KMS-11 (cell line): ENCODE measurements around the gene STK31.

ENCODE experiments used
- H2AFZ ChIP-seq: fragments of 200-600 bp; sonication (generic); 2 replicates; pipeline ENCODE4 v1.6.1; 2016; ENCODE audit warnings: antibody characterized with exemption, mixed run types, low read depth
- H3K27ac ChIP-seq: fragments of 200-600 bp; sonication (generic); 2 replicates; pipeline ENCODE4 v1.6.1; 2016; ENCODE audit warnings: mild to moderate bottlenecking, mixed run types
- H3K27me3 ChIP-seq: fragments of 200-600 bp; sonication (generic); 2 replicates; pipeline ENCODE4 v1.6.1; 2017; ENCODE audit warnings: mild to moderate bottlenecking, low read depth, mixed run types, moderate library complexity; ENCODE audit not compliant: insufficient read depth
- H3K36me3 ChIP-seq: fragments of 200-600 bp; sonication (generic); 2 replicates; pipeline ENCODE4 v1.6.1; 2017; ENCODE audit warnings: mild to moderate bottlenecking, mixed run types; ENCODE audit not compliant: insufficient read depth
- H3K4me1 ChIP-seq: fragments of 200-600 bp; sonication (generic); 2 replicates; pipeline ENCODE4 v1.6.1; 2016; ENCODE audit warnings: mild to moderate bottlenecking, low read depth, mixed run types; ENCODE audit not compliant: poor library complexity, severe bottlenecking
- H3K4me2 ChIP-seq: fragments of 200-600 bp; sonication (generic); 2 replicates; pipeline ENCODE4 v1.7.0; 2016; ENCODE audit warnings: mild to moderate bottlenecking, mixed run types
- H3K4me3 ChIP-seq: fragments of 200-600 bp; sonication (generic); IDR thresholded peaks from 2 replicates; pipeline ENCODE4 v1.6.1; 2017; ENCODE audit warnings: low read depth, low read length, mixed read lengths; ENCODE audit not compliant: insufficient read depth
- H3K79me2 ChIP-seq: fragments of 200-600 bp; sonication (generic); 2 replicates; pipeline ENCODE4 v1.6.1; 2016; ENCODE audit warnings: low read depth, mixed run types; ENCODE audit not compliant: insufficient read depth
- H3K9ac ChIP-seq: fragments of 200-600 bp; sonication (generic); 2 replicates; pipeline ENCODE4 v1.6.1; 2016; ENCODE audit warnings: mild to moderate bottlenecking, mixed run types
- H4K20me1 ChIP-seq: fragments of 200-600 bp; sonication (generic); 2 replicates; pipeline ENCODE4 v1.6.1; 2016; ENCODE audit warnings: mild to moderate bottlenecking, mixed run types; ENCODE audit not compliant: insufficient read depth
- TF ChIP-seq, protein P1 (sequence below): fragments of 200-600 bp; sonication (generic); conservative IDR thresholded peaks from 2 replicates; pipeline ENCODE4 v1.6.1; 2017; ENCODE audit warnings: low read depth, mild to moderate bottlenecking, antibody characterized with exemption, low read length, moderate library complexity, mixed read lengths

The STK31 gene, protein sequence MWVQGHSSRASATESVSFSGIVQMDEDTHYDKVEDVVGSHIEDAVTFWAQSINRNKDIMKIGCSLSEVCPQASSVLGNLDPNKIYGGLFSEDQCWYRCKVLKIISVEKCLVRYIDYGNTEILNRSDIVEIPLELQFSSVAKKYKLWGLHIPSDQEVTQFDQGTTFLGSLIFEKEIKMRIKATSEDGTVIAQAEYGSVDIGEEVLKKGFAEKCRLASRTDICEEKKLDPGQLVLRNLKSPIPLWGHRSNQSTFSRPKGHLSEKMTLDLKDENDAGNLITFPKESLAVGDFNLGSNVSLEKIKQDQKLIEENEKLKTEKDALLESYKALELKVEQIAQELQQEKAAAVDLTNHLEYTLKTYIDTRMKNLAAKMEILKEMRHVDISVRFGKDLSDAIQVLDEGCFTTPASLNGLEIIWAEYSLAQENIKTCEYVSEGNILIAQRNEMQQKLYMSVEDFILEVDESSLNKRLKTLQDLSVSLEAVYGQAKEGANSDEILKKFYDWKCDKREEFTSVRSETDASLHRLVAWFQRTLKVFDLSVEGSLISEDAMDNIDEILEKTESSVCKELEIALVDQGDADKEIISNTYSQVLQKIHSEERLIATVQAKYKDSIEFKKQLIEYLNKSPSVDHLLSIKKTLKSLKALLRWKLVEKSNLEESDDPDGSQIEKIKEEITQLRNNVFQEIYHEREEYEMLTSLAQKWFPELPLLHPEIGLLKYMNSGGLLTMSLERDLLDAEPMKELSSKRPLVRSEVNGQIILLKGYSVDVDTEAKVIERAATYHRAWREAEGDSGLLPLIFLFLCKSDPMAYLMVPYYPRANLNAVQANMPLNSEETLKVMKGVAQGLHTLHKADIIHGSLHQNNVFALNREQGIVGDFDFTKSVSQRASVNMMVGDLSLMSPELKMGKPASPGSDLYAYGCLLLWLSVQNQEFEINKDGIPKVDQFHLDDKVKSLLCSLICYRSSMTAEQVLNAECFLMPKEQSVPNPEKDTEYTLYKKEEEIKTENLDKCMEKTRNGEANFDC

DNA sequence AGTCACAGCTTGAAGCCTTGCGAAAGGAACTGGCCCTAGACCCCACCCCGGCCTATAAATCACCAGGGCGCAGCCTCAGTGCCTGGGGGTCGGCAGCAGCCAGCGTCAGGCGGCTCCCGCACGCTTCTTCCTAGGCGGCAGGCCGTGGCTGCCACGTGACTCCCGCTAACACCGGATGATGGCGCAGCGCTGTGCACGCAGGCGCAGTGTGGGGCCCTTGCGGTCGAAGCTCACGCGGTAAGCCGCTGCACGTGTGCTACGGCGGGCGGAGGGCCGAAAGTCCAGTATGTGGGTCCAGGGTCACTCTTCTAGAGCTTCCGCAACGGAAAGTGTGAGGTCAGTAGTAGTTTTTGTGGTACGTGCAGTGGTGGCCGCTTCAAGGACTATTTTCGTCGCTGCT is at the start of gene STK31:
Gene STK31 (plus strand): TSS at position 220 of the 400 bp plus-strand sequence. CDS start 67 bp downstream, at position 287.
- H3K9ac ChIP-seq, result no peak within 1 kb of the TSS
- no peaks in the 10 kb centered on the region for H3K4me1 ChIP-seq
- TF ChIP-seq, protein P1, sequence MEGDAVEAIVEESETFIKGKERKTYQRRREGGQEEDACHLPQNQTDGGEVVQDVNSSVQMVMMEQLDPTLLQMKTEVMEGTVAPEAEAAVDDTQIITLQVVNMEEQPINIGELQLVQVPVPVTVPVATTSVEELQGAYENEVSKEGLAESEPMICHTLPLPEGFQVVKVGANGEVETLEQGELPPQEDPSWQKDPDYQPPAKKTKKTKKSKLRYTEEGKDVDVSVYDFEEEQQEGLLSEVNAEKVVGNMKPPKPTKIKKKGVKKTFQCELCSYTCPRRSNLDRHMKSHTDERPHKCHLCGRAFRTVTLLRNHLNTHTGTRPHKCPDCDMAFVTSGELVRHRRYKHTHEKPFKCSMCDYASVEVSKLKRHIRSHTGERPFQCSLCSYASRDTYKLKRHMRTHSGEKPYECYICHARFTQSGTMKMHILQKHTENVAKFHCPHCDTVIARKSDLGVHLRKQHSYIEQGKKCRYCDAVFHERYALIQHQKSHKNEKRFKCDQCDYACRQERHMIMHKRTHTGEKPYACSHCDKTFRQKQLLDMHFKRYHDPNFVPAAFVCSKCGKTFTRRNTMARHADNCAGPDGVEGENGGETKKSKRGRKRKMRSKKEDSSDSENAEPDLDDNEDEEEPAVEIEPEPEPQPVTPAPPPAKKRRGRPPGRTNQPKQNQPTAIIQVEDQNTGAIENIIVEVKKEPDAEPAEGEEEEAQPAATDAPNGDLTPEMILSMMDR, result no peak
- H2AFZ ChIP-seq, result no peak within 1 kb of the TSS
- no peak within 1 kb of the TSS for H3K4me3 ChIP-seq
- H3K27ac ChIP-seq, result no peak within 1 kb of the TSS
- no peaks in the 10 kb centered on the region for H3K79me2 ChIP-seq
- H3K4me2 ChIP-seq, result no peak within 1 kb of the TSS
- no peaks in the 10 kb centered on the region for H4K20me1 ChIP-seq
- no peaks in the 10 kb centered on the region for H3K27me3 ChIP-seq
- H3K36me3 ChIP-seq, result no peaks in the 10 kb centered on the region

DNA sequence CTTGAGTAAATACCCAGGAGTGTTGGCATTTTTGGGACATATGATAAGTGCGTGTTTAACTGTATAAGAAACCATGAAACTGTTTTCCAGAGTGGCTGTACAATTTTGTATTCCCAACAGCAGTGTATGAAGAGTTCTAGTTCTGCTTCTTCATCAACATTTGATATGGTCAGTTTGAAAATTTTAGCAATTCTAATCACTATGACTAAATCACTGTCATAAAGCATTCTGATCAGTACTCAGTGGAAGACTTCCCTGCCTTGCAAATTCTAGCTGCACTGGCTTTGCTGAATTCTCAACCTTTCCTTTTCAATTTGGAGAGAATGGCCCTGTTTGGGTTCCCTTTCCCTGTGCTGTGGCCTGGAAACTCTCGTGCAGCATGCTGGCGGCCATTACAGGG is 48.6 kb upstream of the STK31 start:
- no peak overlapping the region for H2AFZ ChIP-seq
- H3K4me2 ChIP-seq, result no peak overlapping the region
- H3K9ac ChIP-seq, result no peak overlapping the region
- H3K27ac ChIP-seq, result no peak overlapping the region
- no peaks in the 10 kb centered on the region for H3K79me2 ChIP-seq
- H3K4me3 ChIP-seq, result no peak overlapping the region
- no peaks in the 10 kb centered on the region for H4K20me1 ChIP-seq
- no peaks in the 10 kb centered on the region for H3K27me3 ChIP-seq
- TF ChIP-seq, protein P1, result no peak
- H3K4me1 ChIP-seq, result no peaks in the 10 kb centered on the region
- H3K36me3 ChIP-seq, result no peaks in the 10 kb centered on the region

DNA sequence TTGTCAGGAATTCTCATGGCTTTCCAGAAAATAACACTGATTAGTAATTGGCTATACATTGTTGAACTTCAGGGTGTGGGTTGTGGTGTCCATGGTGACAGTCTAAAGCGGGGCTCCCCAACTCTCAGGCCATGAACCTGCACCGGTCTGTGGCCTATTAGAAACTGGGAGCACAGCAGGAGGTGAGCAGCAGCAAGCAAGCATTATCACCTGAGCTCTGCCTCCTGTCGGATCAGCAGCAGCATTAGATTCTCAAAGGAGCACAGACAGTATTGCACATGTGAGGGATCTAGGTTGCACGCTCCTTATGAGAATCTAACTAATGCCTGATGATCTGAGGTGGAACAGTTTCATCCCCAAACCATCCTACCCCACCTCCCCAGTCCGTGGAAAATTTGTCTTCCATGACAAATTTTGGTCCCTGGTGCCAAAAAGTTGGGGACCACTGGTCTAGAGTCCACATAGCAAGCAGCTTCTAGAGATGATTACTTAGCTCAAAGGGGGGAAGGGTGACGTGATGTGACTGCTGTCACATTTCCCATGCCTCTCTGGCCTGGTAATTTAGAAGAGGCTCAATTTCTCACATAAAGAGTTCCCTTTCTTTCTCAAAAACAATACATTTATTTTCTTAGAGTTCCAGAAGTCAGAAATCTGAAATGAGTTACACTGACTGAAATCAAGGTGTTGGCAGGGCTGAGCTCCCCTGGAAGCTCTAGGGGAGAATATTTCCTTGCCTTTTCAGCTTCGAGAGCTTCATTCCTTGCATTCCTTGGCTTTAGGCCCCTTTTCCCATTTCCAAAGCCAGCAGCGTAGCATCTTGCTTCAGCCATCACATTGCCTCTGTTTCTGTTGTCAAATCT is 47.7 kb upstream of the STK31 start:
- no peak overlapping the region for H2AFZ ChIP-seq
- no peaks in the 10 kb centered on the region for H3K4me1 ChIP-seq
- H3K9ac ChIP-seq, result no peak overlapping the region
- TF ChIP-seq, protein P1, result no peak
- no peak overlapping the region for H3K4me3 ChIP-seq
- H3K27ac ChIP-seq, result no peak overlapping the region
- H4K20me1 ChIP-seq, result no peaks in the 10 kb centered on the region
- H3K36me3 ChIP-seq, result no peaks in the 10 kb centered on the region
- H3K27me3 ChIP-seq, result no peaks in the 10 kb centered on the region
- H3K79me2 ChIP-seq, result no peaks in the 10 kb centered on the region
- H3K4me2 ChIP-seq, result no peak overlapping the region

DNA sequence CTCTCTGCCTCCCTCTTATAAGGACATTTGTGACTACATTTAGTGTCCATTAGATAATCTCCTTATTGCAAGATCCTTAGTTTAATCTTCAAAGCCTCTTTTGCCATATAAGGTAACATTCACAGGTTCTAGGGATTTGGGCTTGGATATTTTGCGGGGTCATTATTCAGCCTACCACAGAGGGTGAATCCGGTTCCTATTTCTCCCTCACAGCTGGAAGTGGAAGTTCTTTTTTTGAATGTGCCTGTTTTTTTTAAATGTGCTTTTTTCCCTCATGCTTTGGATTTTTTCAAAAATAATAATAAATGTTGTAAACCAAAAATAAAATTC is 47.1 kb upstream of the STK31 start:
- H3K9ac ChIP-seq, result no peak overlapping the region
- no peaks in the 10 kb centered on the region for H3K79me2 ChIP-seq
- no peak overlapping the region for H2AFZ ChIP-seq
- no peak overlapping the region for H3K27ac ChIP-seq
- TF ChIP-seq, protein P1, result no peak
- no peaks in the 10 kb centered on the region for H3K36me3 ChIP-seq
- H4K20me1 ChIP-seq, result no peaks in the 10 kb centered on the region
- no peaks in the 10 kb centered on the region for H3K27me3 ChIP-seq
- H3K4me1 ChIP-seq, result no peaks in the 10 kb centered on the region
- no peak overlapping the region for H3K4me3 ChIP-seq
- H3K4me2 ChIP-seq, result no peak overlapping the region
